Measurements from ENCODE around the gene SKIL.
"Not testable (repeated sequence)": the region's sequence is repeated elsewhere in the genome, so short reads cannot be mapped to it uniquely, and the experiment has no call there.

The SKIL gene

GRCh38 chr3:170357176-170358041 lies at the start of gene SKIL:
SKIL (plus strand) TSS chr3:170357715; CDS start chr3:170360332, 2,617 bp downstream.
- DNase-seq: peak; percentile 81

- no peak for DNase-seq
These were observed 48.5 kb upstream of the SKIL start for GRCh38 chr3:170309046-170309445.

DNA sequence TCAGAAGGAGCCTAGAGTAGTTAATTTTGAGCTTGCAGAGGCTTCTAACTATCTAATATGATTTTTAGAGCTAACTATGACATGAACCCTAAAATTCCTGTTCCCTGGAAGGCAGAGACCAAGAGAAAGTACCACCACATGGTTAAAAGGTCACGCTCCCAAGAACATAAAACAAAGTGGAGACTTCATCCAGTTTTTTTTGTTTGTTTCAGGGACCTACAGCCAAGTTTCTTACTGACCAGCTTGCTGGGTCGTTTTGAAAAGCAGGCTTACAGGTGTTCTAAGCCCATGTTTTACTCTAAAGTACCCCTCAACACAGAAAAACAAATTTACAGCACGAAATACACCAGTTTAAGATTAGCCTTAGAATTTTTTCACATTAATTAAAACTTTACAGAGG lies 39.6 kb upstream of the SKIL start:
- no peak for DNase-seq

- DNase-seq: no peak
These were observed 36.9 kb upstream of the SKIL start for GRCh38 chr3:170320461-170321121.

DNA sequence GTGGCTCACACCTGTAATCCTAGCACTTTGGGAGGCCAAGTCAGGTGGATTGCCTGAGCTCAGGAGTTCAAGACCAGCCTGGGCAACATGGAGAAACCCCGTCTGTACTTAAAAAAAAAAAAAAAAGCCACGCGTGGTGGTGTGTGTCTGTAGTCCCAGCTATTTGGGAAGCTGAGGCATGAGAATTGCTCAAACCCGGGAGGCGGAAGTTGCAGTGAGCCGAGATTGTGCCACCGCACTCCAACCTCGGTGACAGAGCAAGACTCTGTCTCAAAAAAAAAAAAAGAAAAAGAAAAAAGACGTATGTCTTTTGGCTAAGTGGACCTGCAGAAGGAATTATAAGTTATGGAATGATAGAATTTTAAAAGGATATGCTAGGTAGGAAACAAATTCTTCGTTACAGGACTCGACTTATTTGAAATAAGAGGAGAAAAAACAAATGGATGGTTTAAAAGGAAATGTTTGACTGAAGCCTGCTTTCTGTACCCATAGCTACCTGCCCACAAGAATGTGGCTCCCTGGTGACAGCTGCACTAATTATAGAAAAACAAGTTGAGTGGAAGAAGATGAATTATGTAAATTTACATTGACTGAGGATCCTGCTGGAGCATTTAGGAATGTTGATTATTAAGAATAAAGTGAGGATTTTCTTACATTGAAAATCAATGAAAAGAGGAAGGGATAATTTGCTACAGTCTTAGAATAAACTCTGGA lies 36.0 kb upstream of the SKIL start:
- DNase-seq: no peak

DNA sequence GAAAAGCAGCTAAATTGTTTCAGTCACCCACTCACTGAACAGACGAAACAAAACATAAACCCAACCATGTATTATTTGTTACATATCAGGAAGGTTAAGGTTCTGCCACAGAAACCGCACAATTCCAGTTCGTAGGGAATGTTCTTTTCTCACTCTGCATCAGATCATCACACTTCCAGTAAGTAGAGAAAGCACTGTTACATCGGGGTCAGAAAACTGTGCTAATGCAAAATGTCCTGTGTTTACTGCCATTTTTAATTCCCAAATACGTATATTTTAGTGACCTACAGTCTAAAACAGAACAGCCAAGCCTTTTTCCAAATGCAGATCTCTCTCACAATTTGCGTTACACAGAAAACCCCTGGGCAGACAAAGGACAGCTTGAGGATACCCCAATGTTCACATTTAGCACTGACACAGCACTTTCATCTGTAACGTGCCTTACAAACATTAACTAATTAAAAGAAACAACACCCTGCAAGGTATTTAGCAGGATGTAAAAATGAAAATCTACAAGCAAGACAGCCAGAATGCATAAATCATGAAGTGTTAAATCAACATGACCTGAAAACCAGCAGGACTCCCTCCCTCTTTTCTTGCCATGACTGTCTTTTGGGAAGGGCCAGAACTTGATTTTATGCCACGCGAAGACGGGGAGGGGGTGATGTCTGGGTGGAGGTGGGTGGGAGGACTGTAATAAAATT lies 34.8 kb upstream of the SKIL start:
- no peak for DNase-seq

DNA sequence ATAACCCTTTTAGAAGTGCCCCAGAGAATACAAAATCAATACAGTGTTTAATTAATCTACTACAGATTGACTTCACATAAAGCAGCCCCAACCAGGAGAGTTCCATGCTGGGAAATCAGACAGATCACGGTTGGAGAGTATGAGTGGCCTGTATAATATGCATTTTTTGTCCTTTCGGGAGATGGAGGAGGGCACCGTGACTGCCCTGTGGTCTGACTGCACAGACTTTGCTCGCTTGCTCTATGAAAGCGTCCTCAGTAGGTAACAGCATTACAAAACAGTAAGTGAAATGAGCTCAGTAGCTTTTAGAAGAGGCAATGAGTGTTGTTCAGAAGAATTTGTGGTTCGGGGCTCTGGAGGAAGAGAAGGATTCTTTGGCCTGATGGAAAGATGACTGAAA lies 34.2 kb upstream of the SKIL start:
- no peak for DNase-seq

GRCh38 chr3:170324962-170325361 lies 32.6 kb upstream of the SKIL start:
- DNase-seq: no peak

DNA sequence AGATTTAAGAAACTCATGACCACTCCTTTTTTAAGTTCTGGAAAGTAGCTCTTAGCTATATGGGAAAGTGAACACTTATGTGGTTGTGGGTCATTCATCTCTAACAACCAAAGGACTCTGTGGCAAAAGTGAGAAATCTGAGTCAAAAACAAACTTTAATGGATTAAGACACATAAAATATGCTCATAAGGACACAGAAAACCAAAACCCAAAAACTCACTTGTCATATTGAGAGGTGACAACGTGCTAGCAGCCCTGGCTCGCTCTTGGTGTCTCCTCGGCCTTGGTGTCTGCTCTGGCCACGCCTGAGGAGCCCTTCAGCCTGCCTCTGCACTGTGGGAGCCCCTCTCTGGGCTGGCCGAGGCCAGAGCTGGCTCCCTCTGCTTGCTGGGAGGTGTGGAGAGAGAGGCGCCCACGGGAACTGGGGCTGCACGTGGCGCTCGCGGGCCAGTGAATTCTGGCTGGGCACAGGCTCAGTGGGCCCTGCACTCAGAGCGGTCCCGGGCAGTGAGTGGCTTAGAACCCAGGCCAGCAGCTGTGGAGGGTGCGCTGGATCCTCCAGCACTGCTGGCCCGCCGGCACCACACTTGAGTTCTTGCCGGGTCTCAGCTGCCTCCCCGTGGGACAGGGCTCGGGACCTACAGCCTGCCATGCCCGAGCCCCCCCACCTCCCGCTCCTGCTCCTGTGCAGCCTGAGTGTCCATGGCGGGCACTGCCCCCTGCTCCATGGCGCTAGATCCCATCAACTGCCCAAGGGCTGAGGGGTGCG lies 30.3 kb upstream of the SKIL start:
- DNase-seq: no peak

GRCh38 chr3:170327868-170328548 lies 29.5 kb upstream of the SKIL start:
- not testable (repeated sequence) for DNase-seq

GRCh38 chr3:170330366-170330765 lies 27.1 kb upstream of the SKIL start:
- no peak for DNase-seq

GRCh38 chr3:170331143-170331542 lies 26.4 kb upstream of the SKIL start:
- no peak for DNase-seq

- DNase-seq: no peak
These were observed 20.1 kb upstream of the SKIL start for GRCh38 chr3:170337420-170337819.

DNA sequence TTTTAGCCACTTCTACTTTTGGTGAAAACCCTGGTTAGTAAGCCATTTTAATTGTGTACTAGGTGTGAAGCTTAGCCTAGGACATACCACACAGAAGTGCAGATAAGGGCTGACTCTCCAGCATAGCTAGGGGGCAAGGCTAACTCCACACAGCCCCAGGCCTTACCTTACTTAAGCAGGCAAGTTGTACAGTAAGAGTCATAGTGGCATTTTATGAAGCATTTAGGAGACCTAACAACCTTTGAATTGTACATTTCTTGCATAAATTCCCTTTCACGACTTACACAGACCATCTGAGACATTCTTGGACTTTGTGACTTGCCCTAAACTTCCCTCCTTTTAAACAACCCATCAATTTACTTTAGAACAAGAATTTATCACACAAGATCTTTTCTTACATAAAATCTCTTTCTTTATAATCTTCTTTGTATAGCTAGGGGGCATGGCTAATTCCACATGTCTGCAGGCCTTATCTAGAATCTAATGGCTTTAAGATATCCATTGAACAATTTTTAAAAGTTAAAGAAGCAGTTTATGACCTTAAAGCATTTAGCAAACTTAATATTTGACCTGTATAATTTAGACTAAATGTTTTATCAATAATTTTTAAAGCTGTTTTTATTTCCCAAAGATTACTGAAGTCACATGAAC lies 18.7 kb upstream of the SKIL start:
- no peak for DNase-seq

DNA sequence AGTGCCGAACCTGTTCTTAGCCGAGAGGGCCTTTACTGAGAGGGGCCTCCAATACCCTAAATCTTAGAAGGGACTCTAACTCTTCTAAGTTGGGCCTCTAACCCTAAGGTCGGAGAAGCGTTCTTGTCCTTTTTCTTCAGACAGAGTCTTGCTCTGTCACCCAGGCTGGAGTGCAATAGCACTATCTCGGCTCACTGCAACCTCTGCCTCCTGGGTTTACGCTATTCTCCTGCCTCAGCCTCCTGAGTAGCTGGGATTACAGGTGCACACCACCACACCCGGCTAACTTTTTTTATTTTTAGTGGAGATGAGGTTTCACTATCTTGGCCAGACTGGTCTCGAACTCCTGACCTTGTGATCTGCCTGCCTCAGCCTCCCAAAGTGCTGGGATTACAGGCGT lies 15.2 kb upstream of the SKIL start:
- DNase-seq: not testable (repeated sequence)

DNA sequence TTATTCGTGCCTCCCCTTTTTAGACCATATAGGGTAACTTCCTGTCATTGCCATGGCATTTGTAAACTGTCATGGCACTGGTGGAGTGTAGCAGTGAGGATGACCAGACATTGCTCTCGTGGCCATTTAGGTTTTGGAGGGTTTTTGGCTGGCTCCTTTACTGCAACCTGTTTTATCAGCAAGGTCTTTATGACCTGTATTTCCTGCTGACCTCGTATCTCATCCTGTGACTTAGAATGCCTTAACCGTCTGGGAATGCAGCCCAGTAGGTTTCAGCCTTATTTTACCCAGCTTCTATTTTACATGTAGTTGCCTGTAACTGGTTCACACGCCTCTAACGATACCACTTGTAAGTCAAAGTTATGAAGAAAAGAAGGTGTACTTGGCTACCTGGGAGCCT lies 13.7 kb upstream of the SKIL start:
- not testable (repeated sequence) for DNase-seq

GRCh38 chr3:170344971-170345370 lies 12.5 kb upstream of the SKIL start:
- no peak for DNase-seq

DNA sequence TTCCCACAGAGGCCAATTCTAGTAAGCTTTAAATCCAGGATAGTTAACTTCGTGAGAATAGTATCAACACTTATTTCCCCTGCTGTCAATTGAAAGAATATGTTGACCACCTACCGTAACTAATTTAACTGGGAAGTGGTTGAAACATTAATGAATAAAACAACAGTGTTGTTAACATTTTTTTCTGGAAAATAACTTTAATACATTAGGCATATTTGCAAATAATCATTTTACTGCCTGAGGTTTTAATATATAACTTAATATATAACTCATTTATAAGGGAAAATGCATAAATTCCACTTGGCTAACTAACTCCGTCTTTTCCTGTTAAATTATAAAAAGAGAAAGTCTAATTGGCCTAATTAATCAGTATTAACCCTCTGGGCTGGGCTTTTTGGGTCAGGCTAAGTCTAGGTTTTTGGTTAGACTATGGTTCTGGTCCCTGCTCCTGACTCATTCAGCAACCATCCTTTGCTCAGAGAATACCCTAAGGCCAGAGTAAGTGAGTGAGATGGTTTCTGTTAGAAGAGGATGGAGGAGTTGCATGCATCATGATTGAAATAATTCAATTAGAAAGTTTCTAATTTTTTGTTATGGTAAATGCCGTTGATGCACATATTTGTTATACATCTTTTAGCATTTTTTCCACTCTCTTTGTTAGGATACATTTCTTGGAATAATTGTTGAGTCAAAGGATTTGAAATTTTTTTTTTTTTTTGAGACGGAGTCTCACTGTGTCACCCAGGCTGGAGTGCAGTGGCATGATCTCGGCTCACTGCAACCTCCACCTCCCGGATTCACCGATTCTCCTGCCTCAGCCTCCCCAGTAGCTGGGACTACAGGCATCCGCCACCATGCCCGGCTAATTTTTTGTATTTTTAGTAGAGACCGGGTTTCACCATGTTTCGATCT lies 10.8 kb upstream of the SKIL start:
- no peak for DNase-seq

- no peak for DNase-seq
These were observed 6.8 kb upstream of the SKIL start for GRCh38 chr3:170350515-170351413.
